Raji (cell line): ENCODE data around the gene CCSER1.

Experiments
- POLR2A ChIP-seq: IDR thresholded peaks from 2 replicates; pipeline ENCODE4 v1.6.1; 2011; ENCODE audit warnings: low read depth, low read length, control low read depth; ENCODE audit not compliant: insufficient read depth

Gene CCSER1

GRCh38 chr4:90982813-90983212 lies 855.6 kb downstream of the CCSER1 start:
- TF ChIP-seq POLR2A: no peak

GRCh38 chr4:90990284-90990683 lies 863.1 kb downstream of the CCSER1 start:
- TF ChIP-seq POLR2A: no peak

- TF ChIP-seq POLR2A: no peak
Measured at GRCh38 chr4:90992213-90992612, 865.0 kb downstream of the CCSER1 start.

GRCh38 chr4:90994851-90995574 lies 867.8 kb downstream of the CCSER1 start:
- no peak for TF ChIP-seq POLR2A

GRCh38 chr4:90995996-90996395 lies 868.8 kb downstream of the CCSER1 start:
- no peak for TF ChIP-seq POLR2A

GRCh38 chr4:90996813-90997212 lies 869.6 kb downstream of the CCSER1 start:
- TF ChIP-seq POLR2A: no peak

- no peak for TF ChIP-seq POLR2A
Measured at GRCh38 chr4:91015861-91016260, 888.7 kb downstream of the CCSER1 start.

GRCh38 chr4:91019513-91019912 lies 892.3 kb downstream of the CCSER1 start:
- TF ChIP-seq POLR2A: no peak

- TF ChIP-seq POLR2A: no peak
Measured at GRCh38 chr4:91025241-91026148, 898.3 kb downstream of the CCSER1 start.

GRCh38 chr4:91028228-91028627 lies 901.0 kb downstream of the CCSER1 start:
- TF ChIP-seq POLR2A: no peak

- no peak for TF ChIP-seq POLR2A
Measured at GRCh38 chr4:91031761-91032160, 904.6 kb downstream of the CCSER1 start.

- TF ChIP-seq POLR2A: no peak
Measured at GRCh38 chr4:91032725-91033445, 905.7 kb downstream of the CCSER1 start.

- TF ChIP-seq POLR2A: no peak
Measured at GRCh38 chr4:91035276-91035675, 908.1 kb downstream of the CCSER1 start.

- no peak for TF ChIP-seq POLR2A
Measured at GRCh38 chr4:91037951-91038350, 910.8 kb downstream of the CCSER1 start.

- no peak for TF ChIP-seq POLR2A
Measured at GRCh38 chr4:91057871-91058270, 930.7 kb downstream of the CCSER1 start.
